C4-2B (cell line): ENCODE results near the gene MYCBPAP.

Source experiments
- H3K27ac ChIP-seq: fragments of 450-650 bp; 2 replicates; pipeline ENCODE4 v1.5.1; 2017
- ZFX ChIP-seq: fragments of 450-650 bp; IDR thresholded peaks from 2 replicates; pipeline ENCODE4 v1.6.1; 2017
- TF ChIP-seq, protein P1 (sequence below): fragments of 450-650 bp; conservative IDR thresholded peaks from 2 replicates; pipeline ENCODE4 v1.5.1; 2017; ENCODE audit warnings: mild to moderate bottlenecking

MYCBPAP gene

DNA sequence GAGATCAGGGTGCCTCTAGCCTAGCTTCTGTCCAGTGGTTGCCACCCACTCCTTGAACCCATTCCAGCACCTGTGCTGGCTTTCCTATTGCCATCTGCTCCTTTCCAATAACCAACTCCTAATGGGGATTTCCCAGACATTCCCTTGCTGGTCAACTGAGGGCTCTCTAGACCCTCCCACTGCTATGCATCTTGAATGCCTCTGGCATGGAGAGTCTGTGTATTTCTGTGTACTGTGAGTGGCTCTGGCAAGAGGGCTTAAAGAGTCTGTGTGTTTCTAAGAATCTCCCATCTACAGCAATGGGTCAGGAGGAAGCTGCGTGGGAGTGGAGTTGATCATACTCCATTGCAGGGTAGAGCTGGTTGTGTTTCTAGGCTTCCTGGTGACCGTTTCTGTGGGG is 13.3 kb downstream of the MYCBPAP start:
- no peak overlapping the region for H3K27ac ChIP-seq
- TF ChIP-seq ZFX = no peak

DNA sequence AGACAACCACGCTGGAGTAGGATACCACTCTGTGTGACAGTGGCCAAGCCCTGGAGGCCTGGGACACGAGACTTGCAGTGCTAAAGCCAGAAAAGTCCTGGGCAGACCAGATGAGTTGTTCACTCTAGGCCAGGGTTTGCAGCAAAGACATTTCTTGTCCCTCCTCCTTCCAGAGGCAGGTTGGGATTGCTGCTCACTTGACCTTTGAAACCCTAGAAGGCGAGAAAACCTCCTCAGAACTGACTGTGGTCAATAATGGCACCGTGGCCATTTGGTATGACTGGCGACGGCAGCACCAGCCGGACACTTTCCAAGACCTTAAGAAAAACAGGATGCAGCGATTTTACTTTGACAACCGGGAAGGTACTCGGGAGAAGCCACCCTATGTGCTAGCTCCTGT is 14.5 kb downstream of the MYCBPAP start:
- TF ChIP-seq ZFX = no peak
- TF ChIP-seq, protein P1, sequence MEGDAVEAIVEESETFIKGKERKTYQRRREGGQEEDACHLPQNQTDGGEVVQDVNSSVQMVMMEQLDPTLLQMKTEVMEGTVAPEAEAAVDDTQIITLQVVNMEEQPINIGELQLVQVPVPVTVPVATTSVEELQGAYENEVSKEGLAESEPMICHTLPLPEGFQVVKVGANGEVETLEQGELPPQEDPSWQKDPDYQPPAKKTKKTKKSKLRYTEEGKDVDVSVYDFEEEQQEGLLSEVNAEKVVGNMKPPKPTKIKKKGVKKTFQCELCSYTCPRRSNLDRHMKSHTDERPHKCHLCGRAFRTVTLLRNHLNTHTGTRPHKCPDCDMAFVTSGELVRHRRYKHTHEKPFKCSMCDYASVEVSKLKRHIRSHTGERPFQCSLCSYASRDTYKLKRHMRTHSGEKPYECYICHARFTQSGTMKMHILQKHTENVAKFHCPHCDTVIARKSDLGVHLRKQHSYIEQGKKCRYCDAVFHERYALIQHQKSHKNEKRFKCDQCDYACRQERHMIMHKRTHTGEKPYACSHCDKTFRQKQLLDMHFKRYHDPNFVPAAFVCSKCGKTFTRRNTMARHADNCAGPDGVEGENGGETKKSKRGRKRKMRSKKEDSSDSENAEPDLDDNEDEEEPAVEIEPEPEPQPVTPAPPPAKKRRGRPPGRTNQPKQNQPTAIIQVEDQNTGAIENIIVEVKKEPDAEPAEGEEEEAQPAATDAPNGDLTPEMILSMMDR = no peak
- H3K27ac ChIP-seq = no peak overlapping the region

DNA sequence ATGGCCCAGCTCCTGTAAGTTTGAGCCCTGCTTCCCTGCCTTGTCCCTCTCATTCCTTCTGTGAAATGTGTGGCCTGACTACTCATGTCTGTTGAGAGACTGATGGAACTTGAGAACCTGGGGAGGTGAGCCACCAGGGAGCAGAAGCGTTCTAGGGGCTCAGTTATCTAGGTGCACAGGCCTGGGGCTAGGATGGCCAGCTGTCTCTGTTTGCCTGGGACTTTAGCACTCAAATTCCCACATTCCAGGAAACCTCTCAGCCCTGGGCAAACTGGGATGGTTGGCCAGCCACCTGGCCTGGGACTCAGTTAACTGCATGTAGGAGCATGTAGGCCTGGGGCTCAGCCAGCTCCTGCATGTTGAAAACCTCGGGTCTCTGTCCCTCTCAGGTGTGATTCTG is 15.0 kb downstream of the MYCBPAP start:
- H3K27ac ChIP-seq = no peak overlapping the region
- no peak for TF ChIP-seq ZFX
- TF ChIP-seq, protein P1 = no peak

DNA sequence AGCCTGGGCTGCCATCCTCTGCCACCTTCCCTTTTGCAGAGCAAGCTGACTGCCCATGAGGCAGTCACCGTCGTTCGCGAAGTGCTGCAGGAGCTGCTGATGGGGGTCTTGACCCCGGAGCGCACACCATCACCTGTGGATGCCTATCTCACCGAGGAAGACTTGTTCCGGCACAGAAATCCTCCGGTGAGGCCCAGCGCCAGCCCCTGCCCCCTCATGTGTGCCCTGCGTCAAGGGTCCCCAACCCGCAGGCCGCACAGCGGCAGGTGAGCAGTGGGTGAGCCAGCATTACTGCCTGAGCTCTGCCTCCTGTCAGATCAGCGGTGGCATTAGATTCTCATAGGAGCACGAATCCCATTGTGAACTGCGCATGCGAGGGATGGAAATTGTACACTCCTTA is 16.6 kb downstream of the MYCBPAP start:
- H3K27ac ChIP-seq = no peak overlapping the region
- TF ChIP-seq, protein P1 = no peak
- TF ChIP-seq ZFX = no peak

GRCh38 chr17:50527155-50527762 is 19.0 kb downstream of the MYCBPAP start:
- TF ChIP-seq, protein P1 = no peak
- no peak for TF ChIP-seq ZFX
- H3K27ac ChIP-seq = no peak overlapping the region

DNA sequence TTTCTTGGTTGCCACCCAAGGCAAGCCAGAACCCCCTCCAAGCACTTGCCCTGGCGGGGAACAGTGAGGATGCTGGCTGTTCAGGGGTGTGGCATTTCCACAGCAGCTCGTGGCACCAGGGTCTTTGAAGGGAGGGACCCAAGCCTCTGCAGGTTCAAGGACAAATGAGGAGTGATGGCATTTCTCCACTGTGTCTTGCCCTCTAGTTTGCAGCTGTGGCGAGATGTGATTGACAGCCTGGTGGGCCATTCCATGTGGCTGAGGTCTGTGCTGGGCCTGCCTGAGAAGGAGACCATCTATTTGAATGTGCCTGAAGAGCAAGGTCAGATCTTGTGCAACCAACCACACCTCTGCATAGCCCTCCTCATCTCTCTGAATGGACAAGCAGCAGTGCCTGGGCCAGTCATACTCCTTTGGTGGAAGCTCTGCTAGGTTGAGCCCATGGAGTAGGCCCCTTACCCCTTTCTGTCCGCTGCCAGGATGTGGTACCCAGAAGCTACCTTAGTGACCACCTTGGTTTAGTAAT is 19.8 kb downstream of the MYCBPAP start:
- TF ChIP-seq, protein P1 = no peak
- no peak for TF ChIP-seq ZFX
- H3K27ac ChIP-seq = no peak overlapping the region

DNA sequence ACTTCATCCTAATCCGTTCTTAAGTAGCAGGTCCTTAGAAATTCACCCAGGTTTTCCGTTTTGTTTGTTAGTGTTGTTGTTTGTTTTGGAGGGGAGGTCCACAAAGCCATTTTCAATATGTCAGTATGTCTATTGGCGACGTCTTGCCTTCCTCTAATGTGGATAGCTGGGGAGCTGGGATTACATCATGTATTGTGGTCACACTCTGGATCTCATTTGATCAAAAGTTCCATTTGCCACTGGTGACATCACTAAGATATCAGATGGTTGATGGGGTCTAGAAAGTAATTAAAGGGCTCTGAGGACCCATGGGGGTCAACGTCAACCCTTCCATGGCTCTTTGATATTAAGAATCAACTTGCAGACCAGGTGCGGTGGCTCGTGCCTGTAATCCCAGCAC is 21.6 kb downstream of the MYCBPAP start:
- no peak for TF ChIP-seq ZFX
- TF ChIP-seq, protein P1 = no peak
- H3K27ac ChIP-seq = no peak overlapping the region

GRCh38 chr17:50531428-50532025 is 23.3 kb downstream of the MYCBPAP start:
- TF ChIP-seq, protein P1 = no peak
- TF ChIP-seq ZFX = no peak
- H3K27ac ChIP-seq = peak overlapping the region; percentile 100
